Measurements from ENCODE around the gene WBP4. TPM values are rescaled to one million over a fixed set of nuclear protein-coding genes. Genes with fewer than 3 reads are reported as not detected.
A peak's percentile ranks its signal among the peaks of the same experiment; 100 is the strongest.

WBP4 gene
- total and polyA plus RNA-seq, 2 of the 13 experiments (the other 11 are each of a cell fraction or from before 2014, with no cell fraction given), result 6.7 to 11.7 TPM

DNA sequence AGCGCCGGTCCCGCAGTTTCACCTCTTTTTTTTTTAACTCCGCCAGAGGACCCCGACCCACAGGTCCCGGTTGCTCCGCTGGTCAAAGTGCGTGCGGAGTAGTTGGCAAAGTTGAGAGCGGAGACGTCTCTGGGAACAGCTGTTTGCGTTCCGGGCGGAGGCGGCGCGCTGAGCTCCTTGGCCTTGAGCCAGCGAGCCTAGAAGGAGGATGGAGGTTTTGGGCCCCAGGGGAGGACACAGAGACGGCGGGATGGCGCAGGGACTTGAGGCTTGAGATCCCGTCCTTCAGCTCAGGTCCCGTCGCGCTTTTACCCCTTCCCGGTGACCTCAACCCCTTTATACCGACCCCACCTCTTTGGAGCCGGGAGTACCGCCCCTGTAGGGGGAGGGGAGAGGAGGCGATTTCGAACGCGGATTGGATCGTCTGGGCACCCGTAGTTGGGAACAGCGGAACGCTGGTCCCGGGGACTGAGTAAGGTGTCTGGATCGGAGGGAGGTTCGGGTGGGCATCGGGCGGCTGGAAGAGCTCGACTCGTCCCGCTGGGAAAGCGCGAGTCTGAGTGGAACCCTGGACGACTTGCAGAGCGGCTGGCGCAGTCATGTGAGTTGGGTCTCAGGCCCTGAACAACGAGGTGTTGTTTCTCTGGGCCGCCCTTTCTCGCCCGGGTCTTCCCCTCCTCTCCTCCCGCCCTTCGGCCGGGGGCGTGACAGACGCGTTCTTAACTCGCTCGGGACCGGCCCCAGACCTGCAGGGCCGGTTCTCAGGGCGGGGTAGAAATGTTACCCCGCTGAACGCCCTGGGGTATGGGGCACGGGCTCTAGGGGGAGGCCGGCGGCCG, at the start of gene WBP4 (continued):
- TF ChIP-seq, protein P1, sequence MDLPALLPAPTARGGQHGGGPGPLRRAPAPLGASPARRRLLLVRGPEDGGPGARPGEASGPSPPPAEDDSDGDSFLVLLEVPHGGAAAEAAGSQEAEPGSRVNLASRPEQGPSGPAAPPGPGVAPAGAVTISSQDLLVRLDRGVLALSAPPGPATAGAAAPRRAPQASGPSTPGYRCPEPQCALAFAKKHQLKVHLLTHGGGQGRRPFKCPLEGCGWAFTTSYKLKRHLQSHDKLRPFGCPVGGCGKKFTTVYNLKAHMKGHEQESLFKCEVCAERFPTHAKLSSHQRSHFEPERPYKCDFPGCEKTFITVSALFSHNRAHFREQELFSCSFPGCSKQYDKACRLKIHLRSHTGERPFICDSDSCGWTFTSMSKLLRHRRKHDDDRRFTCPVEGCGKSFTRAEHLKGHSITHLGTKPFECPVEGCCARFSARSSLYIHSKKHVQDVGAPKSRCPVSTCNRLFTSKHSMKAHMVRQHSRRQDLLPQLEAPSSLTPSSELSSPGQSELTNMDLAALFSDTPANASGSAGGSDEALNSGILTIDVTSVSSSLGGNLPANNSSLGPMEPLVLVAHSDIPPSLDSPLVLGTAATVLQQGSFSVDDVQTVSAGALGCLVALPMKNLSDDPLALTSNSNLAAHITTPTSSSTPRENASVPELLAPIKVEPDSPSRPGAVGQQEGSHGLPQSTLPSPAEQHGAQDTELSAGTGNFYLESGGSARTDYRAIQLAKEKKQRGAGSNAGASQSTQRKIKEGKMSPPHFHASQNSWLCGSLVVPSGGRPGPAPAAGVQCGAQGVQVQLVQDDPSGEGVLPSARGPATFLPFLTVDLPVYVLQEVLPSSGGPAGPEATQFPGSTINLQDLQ (CRISPR knock-in tag; IDR thresholded peaks at IDR 0.05), result peak; percentile 86
- TF ChIP-seq KLF12 (CRISPR knock-in tag; IDR thresholded peaks at IDR 0.05; ENCODE audit: borderline replicate concordance) (no peak), ZBTB20 (CRISPR knock-in tag; IDR thresholded peaks at IDR 0.05; ENCODE audit: borderline replicate concordance, low read depth) (no peak), REXO4 (CRISPR knock-in tag; IDR thresholded peaks at IDR 0.05; ENCODE audit: borderline replicate concordance) (peak; percentile 69; the same call in 1 of the 2 replicates), ZNF256 (CRISPR knock-in tag; conservative IDR thresholded peaks at IDR 0.05) (peak; percentile 52; the same call in 1 of the 2 replicates), ZMYM2 (CRISPR knock-in tag; IDR thresholded peaks at IDR 0.05) (no peak), JUND (CRISPR knock-in tag; IDR thresholded peaks at IDR 0.05) (no peak), ERF (CRISPR knock-in tag; IDR thresholded peaks at IDR 0.05) (peak; percentile 23; the same call in 1 of the 2 replicates), GATAD2A (CRISPR knock-in tag; IDR thresholded peaks at IDR 0.05) (peak; percentile 7; the same call in 1 of the 2 replicates), FOXK2 (IDR thresholded peaks at IDR 0.05) (no peak; the same call in 1 of the 2 replicates), RELA (CRISPR knock-in tag; IDR thresholded peaks at IDR 0.05) (no peak), RORA (CRISPR knock-in tag; IDR thresholded peaks at IDR 0.05) (no peak), ZNF263 (CRISPR knock-in tag; IDR thresholded peaks at IDR 0.05) (peak; percentile 36), U2AF2 (IDR thresholded peaks at IDR 0.05; ENCODE audit: low read depth, low read length) (no peak)
- TF ChIP-seq, protein P2, sequence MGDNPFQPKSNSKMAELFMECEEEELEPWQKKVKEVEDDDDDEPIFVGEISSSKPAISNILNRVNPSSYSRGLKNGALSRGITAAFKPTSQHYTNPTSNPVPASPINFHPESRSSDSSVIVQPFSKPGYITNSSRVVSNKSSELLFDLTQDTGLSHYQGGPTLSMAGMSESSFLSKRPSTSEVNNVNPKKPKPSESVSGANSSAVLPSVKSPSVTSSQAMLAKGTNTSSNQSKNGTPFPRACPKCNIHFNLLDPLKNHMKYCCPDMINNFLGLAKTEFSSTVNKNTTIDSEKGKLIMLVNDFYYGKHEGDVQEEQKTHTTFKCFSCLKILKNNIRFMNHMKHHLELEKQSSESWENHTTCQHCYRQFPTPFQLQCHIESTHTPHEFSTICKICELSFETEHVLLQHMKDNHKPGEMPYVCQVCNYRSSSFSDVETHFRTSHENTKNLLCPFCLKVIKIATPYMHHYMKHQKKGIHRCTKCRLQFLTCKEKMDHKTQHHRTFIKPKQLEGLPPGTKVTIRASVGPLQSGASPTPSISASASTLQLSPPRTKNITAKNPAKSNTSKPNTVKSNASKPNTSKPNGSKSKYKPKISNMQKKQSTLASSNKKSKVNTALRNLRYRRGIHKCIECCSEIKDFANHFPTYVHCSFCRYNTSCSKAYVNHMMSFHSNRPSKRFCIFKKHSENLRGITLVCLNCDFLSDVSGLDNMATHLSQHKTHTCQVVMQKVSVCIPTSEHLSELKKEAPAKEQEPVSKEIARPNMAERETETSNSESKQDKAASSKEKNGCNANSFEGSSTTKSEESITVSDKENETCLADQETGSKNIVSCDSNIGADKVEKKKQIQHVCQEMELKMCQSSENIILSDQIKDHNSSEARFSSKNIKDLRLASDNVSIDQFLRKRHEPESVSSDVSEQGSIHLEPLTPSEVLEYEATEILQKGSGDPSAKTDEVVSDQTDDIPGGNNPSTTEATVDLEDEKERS (CRISPR knock-in tag; IDR thresholded peaks at IDR 0.05), result peak; percentile 88
- TF ChIP-seq, protein P3, sequence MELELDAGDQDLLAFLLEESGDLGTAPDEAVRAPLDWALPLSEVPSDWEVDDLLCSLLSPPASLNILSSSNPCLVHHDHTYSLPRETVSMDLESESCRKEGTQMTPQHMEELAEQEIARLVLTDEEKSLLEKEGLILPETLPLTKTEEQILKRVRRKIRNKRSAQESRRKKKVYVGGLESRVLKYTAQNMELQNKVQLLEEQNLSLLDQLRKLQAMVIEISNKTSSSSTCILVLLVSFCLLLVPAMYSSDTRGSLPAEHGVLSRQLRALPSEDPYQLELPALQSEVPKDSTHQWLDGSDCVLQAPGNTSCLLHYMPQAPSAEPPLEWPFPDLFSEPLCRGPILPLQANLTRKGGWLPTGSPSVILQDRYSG (CRISPR knock-in tag; IDR thresholded peaks at IDR 0.05), result no peak; the same call in 1 of the 2 replicates
- TF ChIP-seq, protein P4, sequence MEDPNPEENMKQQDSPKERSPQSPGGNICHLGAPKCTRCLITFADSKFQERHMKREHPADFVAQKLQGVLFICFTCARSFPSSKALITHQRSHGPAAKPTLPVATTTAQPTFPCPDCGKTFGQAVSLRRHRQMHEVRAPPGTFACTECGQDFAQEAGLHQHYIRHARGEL (CRISPR knock-in tag; IDR thresholded peaks at IDR 0.05), result no peak

Measured in HepG2 (cell line).